ENCODE measurements around the gene MTF2.
A peak's percentile ranks its signal among the peaks of the same experiment; 100 is the strongest.
"Not testable (repeated sequence)": the region's sequence is repeated elsewhere in the genome, so short reads cannot be mapped to it uniquely, and the experiment has no call there.

Gene MTF2

GRCh38 chr1:93078986-93079654, at the start of gene MTF2:
MTF2 (plus strand) TSS chr1:93079283; CDS start chr1:93079527, 244 bp downstream.
- DNase-seq (ENCODE audit: low read depth in 2 of 3, low spot score in 1 of 3) = peak; percentile 93 to 94 (median 93)

- no peak for DNase-seq (ENCODE audit: low read depth in 2 of 3, low spot score in 1 of 3)
Measured at GRCh38 chr1:93029317-93029716, 49.8 kb upstream of the MTF2 start.

GRCh38 chr1:93030191-93030590, 48.9 kb upstream of the MTF2 start:
- DNase-seq (ENCODE audit: low read depth in 2 of 3, low spot score in 1 of 3) = not testable (repeated sequence)

- DNase-seq (ENCODE audit: low read depth in 2 of 3, low spot score in 1 of 3) = no peak
Measured at GRCh38 chr1:93031711-93032110, 47.4 kb upstream of the MTF2 start.

GRCh38 chr1:93033029-93033428, 46.1 kb upstream of the MTF2 start:
- no peak for DNase-seq (ENCODE audit: low read depth in 2 of 3, low spot score in 1 of 3)

GRCh38 chr1:93033785-93034184, 45.3 kb upstream of the MTF2 start:
- DNase-seq (ENCODE audit: low read depth in 2 of 3, low spot score in 1 of 3) = no peak

- no peak for DNase-seq (ENCODE audit: low read depth in 2 of 3, low spot score in 1 of 3)
Measured at GRCh38 chr1:93034397-93034796, 44.7 kb upstream of the MTF2 start.

- no peak for DNase-seq (ENCODE audit: low read depth in 2 of 3, low spot score in 1 of 3)
Measured at GRCh38 chr1:93036672-93037071, 42.4 kb upstream of the MTF2 start.

GRCh38 chr1:93042187-93043056, 36.7 kb upstream of the MTF2 start:
- DNase-seq (ENCODE audit: low read depth in 2 of 3, low spot score in 1 of 3) = peak in 2 of 3 donors; percentile 3 to 51

GRCh38 chr1:93043057-93043557, 36.0 kb upstream of the MTF2 start:
- no peak for DNase-seq (ENCODE audit: low read depth in 2 of 3, low spot score in 1 of 3)

GRCh38 chr1:93047618-93048017, 31.5 kb upstream of the MTF2 start:
- DNase-seq (ENCODE audit: low read depth in 2 of 3, low spot score in 1 of 3) = no peak

- no peak for DNase-seq (ENCODE audit: low read depth in 2 of 3, low spot score in 1 of 3)
Measured at GRCh38 chr1:93051961-93052360, 27.1 kb upstream of the MTF2 start.

GRCh38 chr1:93056214-93056613, 22.9 kb upstream of the MTF2 start:
- no peak for DNase-seq (ENCODE audit: low read depth in 2 of 3, low spot score in 1 of 3)

- no peak for DNase-seq (ENCODE audit: low read depth in 2 of 3, low spot score in 1 of 3)
Measured at GRCh38 chr1:93056649-93057048, 22.4 kb upstream of the MTF2 start.

- peak in 2 of 3 donors; percentile 29 to 31 for DNase-seq (ENCODE audit: low read depth in 2 of 3, low spot score in 1 of 3)
Measured at GRCh38 chr1:93061895-93062792, 16.9 kb upstream of the MTF2 start.

GRCh38 chr1:93076268-93076667, 2.8 kb upstream of the MTF2 start:
- DNase-seq (ENCODE audit: low read depth in 2 of 3, low spot score in 1 of 3) = no peak

- DNase-seq (ENCODE audit: low read depth in 2 of 3, low spot score in 1 of 3) = no peak
Measured at GRCh38 chr1:93078203-93078602, 880 bp upstream of the MTF2 start.

GRCh38 chr1:93078638-93078985, 471 bp upstream of the MTF2 start:
- no peak for DNase-seq (ENCODE audit: low read depth in 2 of 3, low spot score in 1 of 3)

GRCh38 chr1:93079685-93080141, 630 bp downstream of the MTF2 start:
- peak in 1 of 3 donors; percentile 10 for DNase-seq (ENCODE audit: low read depth in 2 of 3, low spot score in 1 of 3)

GRCh38 chr1:93080179-93080823, 1.2 kb downstream of the MTF2 start:
- no peak for DNase-seq (ENCODE audit: low read depth in 2 of 3, low spot score in 1 of 3)

- no peak for DNase-seq (ENCODE audit: low read depth in 2 of 3, low spot score in 1 of 3)
Measured at GRCh38 chr1:93081716-93082115, 2.6 kb downstream of the MTF2 start.

Measured in stimulated activated CD4-positive, alpha-beta T cell treated with anti-CD3 and anti-CD28 coated beads, Interleukin-12 subunit alpha, Interleukin-12 subunit beta, amount 100 ng/mL, for 48 hours (primary cell).